Measurements from ENCODE around the gene RGS12.

RGS12 gene, protein sequence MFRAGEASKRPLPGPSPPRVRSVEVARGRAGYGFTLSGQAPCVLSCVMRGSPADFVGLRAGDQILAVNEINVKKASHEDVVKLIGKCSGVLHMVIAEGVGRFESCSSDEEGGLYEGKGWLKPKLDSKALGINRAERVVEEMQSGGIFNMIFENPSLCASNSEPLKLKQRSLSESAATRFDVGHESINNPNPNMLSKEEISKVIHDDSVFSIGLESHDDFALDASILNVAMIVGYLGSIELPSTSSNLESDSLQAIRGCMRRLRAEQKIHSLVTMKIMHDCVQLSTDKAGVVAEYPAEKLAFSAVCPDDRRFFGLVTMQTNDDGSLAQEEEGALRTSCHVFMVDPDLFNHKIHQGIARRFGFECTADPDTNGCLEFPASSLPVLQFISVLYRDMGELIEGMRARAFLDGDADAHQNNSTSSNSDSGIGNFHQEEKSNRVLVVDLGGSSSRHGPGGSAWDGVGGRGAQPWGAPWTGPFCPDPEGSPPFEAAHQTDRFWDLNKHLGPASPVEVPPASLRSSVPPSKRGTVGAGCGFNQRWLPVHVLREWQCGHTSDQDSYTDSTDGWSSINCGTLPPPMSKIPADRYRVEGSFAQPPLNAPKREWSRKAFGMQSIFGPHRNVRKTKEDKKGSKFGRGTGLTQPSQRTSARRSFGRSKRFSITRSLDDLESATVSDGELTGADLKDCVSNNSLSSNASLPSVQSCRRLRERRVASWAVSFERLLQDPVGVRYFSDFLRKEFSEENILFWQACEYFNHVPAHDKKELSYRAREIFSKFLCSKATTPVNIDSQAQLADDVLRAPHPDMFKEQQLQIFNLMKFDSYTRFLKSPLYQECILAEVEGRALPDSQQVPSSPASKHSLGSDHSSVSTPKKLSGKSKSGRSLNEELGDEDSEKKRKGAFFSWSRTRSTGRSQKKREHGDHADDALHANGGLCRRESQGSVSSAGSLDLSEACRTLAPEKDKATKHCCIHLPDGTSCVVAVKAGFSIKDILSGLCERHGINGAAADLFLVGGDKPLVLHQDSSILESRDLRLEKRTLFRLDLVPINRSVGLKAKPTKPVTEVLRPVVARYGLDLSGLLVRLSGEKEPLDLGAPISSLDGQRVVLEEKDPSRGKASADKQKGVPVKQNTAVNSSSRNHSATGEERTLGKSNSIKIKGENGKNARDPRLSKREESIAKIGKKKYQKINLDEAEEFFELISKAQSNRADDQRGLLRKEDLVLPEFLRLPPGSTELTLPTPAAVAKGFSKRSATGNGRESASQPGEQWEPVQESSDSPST (N-terminal part only)

DNA sequence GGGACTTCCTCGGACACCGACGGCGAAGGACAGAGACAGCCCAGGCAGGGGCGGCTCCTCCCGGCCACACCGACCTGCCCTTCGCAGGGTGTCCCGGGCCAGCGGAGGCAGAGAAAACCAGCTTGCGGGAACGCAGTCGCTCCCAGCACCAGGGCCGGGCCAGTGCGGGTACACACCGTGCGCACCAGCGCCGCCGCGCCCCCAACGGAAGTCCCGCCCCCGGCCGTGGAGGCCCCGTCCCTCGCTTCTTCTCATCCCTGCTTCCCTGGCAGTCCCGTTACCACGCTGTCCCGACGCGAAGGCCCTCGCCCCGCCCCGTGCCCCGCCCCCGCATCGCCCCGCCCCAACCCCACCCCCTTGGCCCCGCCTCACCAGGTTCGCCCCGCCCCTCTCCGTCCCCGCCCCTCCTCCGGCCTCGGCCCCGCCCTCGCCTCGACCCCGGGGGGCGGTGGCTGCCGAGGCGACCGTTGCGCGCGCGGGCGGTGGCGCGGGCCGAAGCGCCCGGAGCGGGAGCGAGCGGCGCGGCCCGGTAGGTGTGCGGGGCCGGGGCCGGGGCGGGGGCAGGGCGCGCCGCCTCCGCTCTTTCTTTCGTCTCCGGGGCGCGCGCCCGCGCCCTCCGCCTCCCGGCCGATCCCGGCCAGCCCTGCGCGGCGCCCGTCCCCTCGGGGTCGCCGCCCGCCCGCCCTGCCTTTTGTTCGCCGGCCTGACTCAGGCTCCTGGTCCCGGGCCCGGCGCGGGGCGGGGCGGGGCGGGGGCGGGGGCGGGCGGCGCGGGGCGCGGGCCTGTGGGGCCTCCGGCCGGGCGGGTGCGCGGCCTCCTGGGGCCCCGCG lies at the start of gene RGS12:
RGS12 (plus strand) TSS at position 451 of the 830 bp plus-strand sequence. CDS start 23,150 bp downstream, outside the sequence.
- DNase-seq: peak; percentile 81 to 86

DNA sequence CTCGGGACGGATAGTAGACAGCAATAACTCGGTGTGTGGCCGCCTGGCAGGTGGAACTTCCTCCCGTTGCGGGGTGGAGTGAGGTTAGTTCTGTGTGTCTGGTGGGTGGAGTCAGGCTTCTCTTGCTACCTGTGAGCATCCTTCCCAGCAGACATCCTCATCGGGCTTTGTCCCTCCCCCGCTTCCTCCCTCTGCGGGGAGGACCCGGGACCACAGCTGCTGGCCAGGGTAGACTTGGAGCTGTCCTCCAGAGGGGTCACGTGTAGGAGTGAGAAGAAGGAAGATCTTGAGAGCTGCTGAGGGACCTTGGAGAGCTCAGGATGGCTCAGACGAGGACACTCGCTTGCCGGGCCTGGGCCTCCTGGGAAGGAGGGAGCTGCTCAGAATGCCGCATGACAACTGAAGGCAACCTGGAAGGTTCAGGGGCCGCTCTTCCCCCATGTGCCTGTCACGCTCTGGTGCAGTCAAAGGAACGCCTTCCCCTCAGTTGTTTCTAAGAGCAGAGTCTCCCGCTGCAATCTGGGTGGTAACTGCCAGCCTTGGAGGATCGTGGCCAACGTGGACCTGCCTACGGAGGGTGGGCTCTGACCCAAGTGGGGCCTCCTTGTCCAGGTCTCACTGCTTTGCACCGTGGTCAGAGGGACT lies 49.6 kb upstream of the RGS12 start:
- no peak for DNase-seq

DNA sequence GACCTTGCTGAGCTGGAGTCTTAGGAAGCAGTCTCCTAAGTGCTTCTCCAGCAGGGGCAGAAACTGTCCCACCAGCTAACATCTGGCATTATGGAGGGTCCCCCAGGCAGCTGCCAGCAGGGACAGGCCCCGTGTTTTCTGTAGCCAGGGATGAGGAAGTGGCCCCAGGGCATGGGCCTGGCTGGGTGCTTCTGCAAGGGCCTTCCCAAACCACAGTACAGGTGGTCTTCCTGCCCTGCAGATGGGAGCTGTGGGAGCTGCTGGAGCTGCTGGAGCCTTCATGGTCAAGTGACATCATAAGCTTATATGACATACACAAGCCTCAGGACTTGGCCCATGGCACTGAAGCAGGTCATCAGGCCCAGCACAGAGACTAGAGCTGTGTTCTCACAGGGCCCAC lies 48.8 kb upstream of the RGS12 start:
- DNase-seq: no peak

DNA sequence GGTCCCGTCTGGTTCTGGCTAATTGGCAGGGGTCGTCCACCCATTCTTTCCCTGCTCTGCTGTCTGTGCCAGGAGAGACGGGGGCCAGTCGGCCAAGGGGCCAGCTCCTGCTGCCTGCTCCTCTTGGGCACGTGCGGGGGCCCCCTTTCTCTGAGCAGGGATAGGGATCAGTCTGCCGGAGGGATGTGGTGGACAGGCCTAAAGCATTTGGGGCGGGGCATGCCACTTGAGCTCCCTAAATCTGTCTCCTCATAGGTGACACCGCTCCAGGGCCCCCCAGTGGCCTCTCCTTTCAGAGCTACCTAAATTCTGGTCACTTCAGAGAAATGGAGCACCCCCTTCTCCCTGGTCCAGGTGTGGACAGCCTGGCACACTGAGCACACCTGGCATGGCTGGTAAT lies 48.1 kb upstream of the RGS12 start:
- DNase-seq: no peak

DNA sequence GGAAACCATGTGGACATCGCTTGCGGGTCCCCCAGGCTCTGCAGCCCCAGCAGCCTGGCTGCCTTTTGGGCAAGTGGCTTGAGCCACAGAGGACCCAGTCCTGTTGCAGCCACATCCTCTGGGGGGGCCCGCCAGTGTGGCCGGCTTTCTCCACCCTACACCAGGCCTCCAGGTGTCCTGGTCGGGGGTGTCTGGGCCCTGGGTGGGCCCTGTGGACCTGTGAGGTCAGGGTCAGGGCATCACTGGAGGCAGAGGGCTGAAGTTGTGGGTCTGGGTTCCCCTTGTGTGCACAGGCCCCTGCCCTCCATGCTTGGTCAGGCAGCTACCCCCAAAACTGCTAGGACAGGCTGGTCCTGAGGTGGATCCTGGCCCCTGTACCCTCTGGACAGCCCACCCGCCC lies 47.1 kb upstream of the RGS12 start:
- no peak for DNase-seq

DNA sequence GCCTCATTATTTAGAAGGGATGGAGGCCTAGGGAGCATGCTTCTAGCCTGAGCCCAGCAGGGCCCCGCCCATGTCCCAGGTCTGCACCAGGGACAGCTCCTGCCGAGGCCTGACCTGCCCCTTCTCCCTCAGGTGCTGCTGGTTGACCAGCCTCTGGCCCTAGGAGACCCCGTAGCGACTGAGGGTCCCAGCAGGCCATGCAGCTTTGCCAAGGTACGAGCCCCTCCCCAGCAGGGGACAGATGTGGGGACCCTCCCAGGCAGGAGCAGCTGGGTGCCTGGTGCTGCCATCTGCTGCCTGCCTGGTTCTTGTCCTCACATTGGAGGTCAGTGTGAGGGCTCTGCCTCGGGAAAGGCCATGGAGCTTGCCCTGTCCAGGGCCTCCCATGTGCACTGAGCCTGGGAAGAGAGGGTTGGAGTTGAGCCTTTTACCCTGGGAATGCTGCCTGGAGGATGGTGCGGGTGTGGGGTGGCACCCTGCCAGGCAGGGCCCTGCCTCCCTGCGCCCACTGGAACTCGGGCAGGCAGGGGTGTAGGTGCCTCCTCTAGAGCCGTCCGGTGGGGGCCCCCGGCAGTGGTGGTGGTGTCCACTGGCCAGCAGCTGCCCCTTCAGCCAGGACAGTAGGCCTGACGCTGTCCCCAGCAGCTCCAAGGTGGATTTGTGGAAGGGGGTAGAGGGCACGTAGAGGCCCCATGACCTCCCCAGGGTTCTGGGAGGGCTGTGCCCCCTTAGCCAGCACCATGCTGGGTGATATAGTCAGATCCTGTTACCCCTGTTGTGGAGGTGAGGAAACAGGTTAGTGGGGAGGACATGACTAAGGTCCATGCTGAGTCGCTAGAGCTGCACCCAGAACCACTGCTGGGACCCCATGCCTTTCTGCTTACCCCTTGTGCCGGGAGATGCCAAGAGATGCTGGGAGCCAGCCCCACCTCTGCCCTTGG lies 46.1 kb upstream of the RGS12 start:
- no peak for DNase-seq

DNA sequence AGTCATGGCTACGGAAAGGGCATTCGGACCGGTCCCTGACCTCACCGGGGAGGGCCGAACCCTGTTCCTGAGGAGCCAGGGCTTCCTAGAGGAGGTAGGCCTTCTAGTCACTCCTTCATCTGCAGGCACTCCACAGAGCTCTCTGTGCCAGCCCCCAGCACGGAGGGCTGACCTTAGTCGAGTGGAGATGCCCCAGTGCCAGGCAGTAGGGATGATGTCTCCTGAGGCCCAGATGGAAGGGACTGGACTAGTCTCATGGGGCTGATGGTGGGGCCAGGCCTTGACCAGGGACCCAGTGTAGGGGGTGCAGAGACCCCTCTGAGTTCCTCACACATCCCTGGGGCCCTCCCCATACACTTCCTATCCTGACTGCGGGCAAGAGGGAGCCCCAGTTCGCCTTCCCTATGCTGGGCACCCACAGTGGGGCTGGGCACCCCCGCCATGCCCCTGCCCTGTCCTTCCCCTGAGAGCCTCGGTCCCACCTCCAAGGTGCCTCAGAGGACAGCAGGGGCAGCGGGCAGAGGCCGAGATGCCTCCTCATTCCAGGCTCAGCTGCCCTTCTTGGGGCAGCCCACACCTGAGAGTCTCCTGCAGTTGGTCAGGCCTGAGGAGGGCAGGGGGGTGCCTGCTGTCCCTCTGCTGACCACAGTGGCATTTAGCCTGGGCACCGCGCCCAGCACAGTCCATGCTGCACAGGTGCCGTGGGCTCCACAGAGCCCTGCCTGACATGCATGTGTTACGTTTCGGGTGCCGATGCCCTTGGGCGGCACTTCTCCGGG lies 45.2 kb upstream of the RGS12 start:
- DNase-seq: no peak

DNA sequence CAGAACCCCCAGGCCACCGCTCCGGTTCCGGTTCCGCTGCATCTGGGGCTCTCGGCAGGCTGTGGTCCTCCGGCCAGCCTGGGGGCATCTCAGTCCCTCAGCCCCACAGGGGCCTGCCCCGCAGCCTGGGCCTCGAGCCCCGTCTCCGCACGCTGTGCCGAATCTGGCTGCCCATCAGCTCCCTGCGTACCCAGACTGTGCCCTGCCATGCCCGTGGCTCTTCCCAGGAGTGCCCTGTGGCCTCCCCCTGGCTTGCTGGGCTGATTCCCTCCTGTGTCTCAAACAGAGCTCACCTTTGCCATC lies 44.7 kb upstream of the RGS12 start:
- no peak for DNase-seq

DNA sequence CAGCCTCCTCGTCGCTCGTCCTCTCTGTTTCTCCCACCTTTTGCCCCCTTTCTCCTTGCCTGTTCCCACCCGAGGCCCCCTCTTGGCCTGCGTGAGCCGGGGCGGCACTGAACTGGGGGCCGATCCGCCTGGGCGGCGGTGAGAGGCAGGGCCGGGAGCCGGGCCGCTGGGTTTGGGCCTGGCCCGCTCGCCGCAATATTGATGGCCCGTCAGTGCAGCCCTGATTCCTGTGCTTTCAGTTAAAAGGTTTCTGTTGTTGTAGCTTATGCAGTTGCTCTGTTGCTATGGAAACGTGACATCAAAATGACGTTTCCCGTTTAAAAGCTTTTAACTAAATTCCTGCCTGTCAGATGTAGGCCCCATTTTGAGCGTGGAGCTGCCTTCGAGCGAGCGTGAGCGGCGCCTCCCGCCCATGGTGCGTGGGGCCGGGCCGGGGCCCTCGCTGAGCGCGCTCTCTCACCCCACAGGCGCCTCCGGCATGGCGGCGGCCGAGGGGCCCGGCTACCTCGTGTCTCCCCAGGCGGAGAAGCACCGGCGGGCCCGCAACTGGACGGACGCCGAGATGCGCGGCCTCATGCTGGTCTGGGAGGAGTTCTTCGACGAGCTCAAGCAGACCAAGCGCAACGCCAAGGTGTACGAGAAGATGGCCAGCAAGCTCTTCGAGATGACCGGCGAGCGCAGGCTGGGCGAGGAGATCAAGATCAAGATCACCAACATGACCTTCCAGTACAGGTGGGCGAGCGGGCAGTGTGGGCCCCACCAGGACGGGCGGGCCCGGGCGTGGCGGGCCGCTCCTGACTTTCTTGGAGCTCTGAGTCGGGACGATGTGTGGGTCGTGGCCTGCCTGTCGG lies 43.8 kb upstream of the RGS12 start, which contains the start of gene MSANTD1:
MSANTD1 (plus strand) TSS at position 349 of the 851 bp plus-strand sequence; CDS start at position 413, 64 bp downstream.
- no peak for DNase-seq

DNA sequence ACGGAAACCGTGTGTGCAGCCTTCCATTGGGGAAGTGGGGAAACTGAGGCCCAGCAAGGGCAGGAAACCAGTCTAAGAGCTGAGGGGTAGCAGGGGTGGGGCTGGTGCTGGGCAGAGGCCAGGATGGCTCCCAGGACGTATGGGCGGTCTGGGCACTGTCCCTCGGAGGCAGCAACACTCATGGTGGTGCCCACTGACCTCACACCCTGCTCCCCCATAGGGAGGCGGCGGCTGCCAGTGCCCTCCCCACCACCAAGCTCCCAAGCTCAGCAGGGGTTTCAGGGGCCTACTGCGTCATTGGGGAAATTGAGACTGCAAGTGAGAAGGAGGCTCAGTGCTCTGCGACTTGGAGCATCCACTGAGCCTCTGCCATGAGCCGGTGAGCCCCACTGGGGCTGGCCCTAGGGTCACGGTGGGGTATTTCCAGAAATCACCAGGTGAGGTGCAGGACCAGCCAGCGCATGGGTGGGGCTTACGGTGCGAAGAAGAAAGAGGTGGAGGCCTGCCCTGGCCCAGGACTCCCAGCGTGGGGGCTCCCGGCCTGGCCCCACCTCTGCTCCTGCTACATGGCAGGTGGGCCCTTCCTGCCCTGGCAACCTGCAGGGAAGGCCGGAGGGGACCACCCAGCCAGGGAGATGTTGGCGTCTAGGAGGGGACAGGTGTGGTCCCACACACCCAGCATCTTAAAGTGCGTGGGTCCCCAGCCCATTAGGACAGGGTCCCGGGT lies 42.9 kb upstream of the RGS12 start:
- DNase-seq: no peak

DNA sequence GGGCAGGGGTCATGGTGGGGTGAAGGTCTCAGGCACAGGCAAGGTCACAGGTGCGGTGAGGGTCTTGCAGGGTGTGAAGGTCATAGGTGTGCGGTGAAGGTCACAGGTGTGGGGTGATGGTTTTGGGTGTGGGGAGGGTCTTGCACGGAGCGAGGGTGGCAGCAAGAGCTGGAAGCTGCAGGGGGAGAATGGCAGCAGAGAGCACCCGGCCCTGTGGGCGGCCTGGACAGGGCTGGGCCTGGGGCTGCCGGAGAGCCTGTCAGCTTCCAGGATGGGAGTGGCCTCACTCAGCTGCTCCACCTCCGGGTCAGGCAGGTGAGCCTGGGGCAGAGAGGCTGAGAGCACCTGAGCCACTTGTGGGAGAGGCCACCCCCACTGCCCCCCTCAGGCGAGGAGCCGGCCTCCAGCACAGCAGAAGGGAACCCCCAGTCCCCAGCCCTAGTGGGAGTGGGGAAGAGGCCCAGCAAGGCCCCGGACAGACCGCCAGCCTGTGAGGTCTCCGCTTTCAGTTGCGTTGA lies 42.3 kb upstream of the RGS12 start:
- DNase-seq: no peak

DNA sequence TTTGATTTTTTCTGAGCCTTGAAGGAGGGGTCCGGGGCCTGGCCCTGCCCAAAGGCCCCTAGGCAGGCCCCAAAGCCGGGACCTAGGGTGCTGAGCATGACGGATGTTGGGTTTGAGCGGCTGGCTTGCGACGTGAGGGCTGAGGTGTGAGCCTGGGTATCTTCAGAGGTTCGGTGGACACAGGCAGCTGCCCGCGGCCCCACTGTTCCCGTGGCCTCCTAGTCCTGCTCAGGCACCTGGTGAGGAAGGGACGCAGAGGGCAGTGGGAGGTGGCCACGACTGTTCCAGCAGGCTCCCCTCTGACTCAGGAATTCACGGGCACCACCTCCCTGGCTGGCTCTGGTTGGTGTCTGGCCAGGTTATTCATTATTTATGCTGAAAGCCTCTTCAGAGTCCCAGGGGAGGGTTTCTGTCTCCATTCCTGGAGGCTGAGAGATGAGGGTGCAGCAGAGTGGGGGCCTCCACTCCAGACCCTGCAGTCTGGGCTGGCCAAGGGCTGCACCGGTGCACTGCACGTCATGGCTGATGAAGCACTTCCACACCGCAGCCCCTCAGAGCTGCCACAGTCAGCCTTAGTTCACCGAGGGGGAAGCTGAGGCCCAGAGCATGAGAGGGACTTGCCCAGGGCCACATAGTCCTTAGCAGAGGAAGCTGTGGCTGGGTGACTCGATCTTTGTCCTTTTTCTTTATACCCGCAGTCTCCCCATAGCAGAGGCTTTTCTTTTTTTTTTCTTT lies 41.7 kb upstream of the RGS12 start:
- DNase-seq: no peak

DNA sequence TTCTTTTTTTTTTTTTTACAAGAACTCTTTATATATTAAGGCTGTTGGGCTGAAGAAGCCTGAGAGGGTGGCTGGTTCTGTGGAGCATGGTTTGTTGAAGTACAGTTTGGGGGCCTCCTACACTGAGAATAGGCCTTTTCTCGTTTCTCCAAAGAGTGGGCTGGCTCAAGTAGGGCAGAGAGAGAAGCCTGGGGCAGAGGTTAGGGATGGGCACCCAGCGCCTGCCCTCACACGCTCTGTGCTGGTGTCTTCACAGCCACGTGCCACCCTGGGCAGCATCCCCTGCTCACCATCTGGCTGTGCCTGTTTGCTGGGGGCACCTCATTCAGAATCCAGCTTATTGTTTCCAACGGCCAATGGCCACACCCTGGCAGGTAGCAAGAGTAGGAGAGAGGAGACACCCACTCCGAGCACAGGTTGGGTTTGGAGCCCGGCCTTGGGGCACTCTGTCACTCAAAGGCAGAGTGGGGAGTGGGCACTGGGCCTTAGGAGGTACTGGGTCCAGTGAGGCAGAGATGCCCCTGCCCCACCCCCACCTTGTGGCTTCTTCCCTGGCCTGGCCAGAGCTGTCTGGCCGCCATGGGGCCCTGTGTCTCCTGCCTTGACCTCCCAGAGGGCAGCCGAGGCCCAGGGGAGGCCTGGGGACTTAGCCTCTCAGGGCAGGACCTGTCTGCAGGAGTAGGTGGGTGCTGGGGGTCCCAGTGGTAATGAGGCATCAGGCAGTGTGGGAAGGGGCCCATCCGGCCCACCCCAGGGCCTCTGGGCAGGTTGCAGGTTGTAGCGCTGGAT lies 40.9 kb upstream of the RGS12 start:
- DNase-seq: no peak

DNA sequence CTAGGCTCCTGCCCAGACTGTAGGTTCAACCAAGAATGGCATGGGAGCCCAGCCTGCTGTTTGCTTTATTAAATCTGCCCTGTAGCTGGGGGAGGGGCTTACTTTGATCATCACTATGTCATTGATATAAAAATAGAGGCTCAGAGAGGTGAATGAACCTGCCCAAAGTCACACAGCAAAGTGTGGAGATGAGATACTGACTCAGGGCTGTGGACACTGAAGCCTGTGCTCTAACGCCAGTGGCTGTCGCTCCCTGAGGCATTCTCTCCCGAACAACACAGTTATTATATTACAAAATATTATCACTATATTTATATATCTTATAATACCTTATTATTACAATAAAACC lies 40.4 kb upstream of the RGS12 start:
- no peak for DNase-seq

DNA sequence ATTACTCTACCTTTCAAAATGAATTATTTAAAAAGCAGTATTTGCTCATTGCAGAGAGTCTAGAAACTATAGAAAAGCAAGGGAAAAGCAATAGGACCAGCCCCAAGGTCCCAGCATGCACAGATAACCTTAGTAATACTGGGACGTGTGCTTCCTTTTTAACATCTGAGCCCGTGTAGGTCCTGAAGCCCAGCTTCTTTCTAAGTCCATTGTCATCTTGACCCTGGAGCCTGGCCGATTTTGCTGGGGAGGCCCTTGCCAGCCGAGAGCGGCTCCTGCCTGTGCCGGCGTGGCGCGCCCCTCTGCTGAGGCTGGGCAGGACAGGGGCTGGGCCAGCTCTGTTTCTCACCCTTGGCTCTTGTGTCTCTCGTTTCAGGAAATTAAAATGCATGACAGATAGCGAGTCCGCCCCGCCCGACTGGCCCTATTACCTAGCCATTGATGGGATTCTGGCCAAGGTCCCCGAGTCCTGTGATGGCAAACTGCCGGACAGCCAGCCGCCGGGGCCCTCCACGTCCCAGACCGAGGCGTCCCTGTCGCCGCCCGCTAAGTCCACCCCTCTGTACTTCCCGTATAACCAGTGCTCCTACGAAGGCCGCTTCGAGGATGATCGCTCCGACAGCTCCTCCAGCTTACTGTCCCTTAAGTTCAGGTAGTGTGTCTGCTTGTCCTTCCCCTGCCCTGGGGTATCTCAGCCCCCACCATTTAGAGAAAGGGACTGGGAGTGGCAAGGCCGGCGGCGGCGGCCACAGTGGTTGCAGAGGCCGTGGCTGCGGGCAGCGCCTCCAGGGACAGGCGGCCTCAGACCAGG lies 39.8 kb upstream of the RGS12 start:
- no peak for DNase-seq
